ENCODE data around the gene PLCD3. TPM values are rescaled to one million over a fixed set of nuclear protein-coding genes. Genes with fewer than 3 reads are reported as not detected.
A peak's percentile ranks its signal among the peaks of the same experiment; 100 is the strongest.

PLCD3 gene
- total and polyA plus RNA-seq, 2 of the 13 experiments (the other 11 are each of a cell fraction or from before 2014, with no cell fraction given) = 11.3 to 39.1 TPM

DNA sequence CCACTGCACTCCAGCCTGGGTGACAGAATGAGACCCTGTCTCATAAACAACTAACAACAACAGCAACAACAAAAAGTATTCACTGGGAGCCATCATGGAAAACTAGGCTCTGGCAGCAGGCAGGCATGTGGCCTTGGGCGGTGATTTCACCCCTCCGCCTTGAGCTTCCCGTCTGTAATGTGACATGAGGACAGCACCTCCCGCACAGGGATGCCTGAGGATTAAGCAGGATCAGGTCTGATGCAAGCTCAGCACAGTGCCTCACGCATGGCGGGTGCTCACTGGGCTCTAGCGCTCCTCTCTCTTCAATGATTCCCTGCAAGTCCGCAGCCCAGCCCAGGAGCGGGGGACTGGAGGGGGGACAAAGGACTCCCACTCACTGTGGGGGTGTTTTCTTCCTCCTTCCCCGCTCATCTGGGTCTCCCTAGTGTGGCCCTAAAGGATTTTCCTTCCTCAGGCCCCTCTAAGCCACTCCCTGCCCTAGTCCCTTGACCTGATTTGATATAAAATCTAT is 2.8 kb downstream of the PLCD3 start (continued):
- TF ChIP-seq, protein P1, sequence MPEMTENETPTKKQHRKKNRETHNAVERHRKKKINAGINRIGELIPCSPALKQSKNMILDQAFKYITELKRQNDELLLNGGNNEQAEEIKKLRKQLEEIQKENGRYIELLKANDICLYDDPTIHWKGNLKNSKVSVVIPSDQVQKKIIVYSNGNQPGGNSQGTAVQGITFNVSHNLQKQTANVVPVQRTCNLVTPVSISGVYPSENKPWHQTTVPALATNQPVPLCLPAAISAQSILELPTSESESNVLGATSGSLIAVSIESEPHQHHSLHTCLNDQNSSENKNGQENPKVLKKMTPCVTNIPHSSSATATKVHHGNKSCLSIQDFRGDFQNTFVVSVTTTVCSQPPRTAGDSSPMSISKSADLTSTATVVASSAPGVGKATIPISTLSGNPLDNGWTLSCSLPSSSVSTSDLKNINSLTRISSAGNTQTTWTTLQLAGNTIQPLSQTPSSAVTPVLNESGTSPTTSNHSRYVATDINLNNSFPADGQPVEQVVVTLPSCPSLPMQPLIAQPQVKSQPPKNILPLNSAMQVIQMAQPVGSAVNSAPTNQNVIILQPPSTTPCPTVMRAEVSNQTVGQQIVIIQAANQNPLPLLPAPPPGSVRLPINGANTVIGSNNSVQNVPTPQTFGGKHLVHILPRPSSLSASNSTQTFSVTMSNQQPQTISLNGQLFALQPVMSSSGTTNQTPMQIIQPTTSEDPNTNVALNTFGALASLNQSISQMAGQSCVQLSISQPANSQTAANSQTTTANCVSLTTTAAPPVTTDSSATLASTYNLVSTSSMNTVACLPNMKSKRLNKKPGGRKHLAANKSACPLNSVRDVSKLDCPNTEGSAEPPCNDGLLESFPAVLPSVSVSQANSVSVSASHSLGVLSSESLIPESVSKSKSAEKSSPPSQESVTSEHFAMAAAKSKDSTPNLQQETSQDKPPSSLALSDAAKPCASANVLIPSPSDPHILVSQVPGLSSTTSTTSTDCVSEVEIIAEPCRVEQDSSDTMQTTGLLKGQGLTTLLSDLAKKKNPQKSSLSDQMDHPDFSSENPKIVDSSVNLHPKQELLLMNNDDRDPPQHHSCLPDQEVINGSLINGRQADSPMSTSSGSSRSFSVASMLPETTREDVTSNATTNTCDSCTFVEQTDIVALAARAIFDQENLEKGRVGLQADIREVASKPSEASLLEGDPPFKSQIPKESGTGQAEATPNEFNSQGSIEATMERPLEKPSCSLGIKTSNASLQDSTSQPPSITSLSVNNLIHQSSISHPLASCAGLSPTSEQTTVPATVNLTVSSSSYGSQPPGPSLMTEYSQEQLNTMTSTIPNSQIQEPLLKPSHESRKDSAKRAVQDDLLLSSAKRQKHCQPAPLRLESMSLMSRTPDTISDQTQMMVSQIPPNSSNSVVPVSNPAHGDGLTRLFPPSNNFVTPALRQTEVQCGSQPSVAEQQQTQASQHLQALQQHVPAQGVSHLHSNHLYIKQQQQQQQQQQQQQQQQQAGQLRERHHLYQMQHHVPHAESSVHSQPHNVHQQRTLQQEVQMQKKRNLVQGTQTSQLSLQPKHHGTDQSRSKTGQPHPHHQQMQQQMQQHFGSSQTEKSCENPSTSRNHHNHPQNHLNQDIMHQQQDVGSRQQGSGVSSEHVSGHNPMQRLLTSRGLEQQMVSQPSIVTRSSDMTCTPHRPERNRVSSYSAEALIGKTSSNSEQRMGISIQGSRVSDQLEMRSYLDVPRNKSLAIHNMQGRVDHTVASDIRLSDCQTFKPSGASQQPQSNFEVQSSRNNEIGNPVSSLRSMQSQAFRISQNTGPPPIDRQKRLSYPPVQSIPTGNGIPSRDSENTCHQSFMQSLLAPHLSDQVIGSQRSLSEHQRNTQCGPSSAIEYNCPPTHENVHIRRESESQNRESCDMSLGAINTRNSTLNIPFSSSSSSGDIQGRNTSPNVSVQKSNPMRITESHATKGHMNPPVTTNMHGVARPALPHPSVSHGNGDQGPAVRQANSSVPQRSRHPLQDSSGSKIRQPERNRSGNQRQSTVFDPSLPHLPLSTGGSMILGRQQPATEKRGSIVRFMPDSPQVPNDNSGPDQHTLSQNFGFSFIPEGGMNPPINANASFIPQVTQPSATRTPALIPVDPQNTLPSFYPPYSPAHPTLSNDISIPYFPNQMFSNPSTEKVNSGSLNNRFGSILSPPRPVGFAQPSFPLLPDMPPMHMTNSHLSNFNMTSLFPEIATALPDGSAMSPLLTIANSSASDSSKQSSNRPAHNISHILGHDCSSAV (CRISPR knock-in tag; IDR thresholded peaks at IDR 0.05; ENCODE audit: borderline replicate concordance) = no peak
- TF ChIP-seq, protein P2, sequence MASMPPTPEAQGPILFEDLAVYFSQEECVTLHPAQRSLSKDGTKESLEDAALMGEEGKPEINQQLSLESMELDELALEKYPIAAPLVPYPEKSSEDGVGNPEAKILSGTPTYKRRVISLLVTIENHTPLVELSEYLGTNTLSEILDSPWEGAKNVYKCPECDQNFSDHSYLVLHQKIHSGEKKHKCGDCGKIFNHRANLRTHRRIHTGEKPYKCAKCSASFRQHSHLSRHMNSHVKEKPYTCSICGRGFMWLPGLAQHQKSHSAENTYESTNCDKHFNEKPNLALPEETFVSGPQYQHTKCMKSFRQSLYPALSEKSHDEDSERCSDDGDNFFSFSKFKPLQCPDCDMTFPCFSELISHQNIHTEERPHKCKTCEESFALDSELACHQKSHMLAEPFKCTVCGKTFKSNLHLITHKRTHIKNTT (CRISPR knock-in tag; IDR thresholded peaks at IDR 0.05) = no peak
- TF ChIP-seq SRSF4 (IDR thresholded peaks at IDR 0.05; ENCODE audit: low read depth, low read length, poor library complexity, severe bottlenecking) (no peak), MIER2 (CRISPR knock-in tag; IDR thresholded peaks at IDR 0.05) (no peak), NFKB2 (CRISPR knock-in tag; IDR thresholded peaks at IDR 0.05; ENCODE audit: borderline replicate concordance) (no peak), MTA3 (CRISPR knock-in tag; IDR thresholded peaks at IDR 0.05) (no peak), MAF1 (CRISPR knock-in tag; IDR thresholded peaks at IDR 0.05; ENCODE audit: borderline replicate concordance) (no peak), RARA (CRISPR knock-in tag; IDR thresholded peaks at IDR 0.05) (peak; percentile 75), THAP11 (CRISPR knock-in tag; IDR thresholded peaks at IDR 0.05) (peak; percentile 66), ZZZ3 (CRISPR knock-in tag; IDR thresholded peaks at IDR 0.05; ENCODE audit: borderline replicate concordance) (no peak), CCAR2 (optimal IDR thresholded peaks at IDR 0.05; ENCODE audit: low read depth, low read length) (no peak), FOSL2 (CRISPR knock-in tag; IDR thresholded peaks at IDR 0.05) (peak; percentile 75), ZBTB38 (CRISPR knock-in tag; IDR thresholded peaks at IDR 0.05) (peak; percentile 86), MAFK (conservative IDR thresholded peaks at IDR 0.05 in 1 of 2, IDR thresholded peaks at IDR 0.05 in 1 of 2; ENCODE audit: low read length in 2 of 2) (peak; percentile 53 to 56; a peak in 3 of 4 replicates), EED (CRISPR knock-in tag; IDR thresholded peaks at IDR 0.05) (no peak), ZNF660 (CRISPR knock-in tag; IDR thresholded peaks at IDR 0.05; ENCODE audit: borderline replicate concordance, low read depth) (no peak), ESRRA (CRISPR knock-in tag; IDR thresholded peaks at IDR 0.05; ENCODE audit: low read depth) (0 out of 2 replicates have a peak, but pooled peaks have one; percentile 32), TAF15 (IDR thresholded peaks at IDR 0.05; ENCODE audit: low read depth, low read length, poor library complexity, severe bottlenecking) (no peak)
